GM19455 (cell line): ENCODE measurements around the gene RNASE13.

Experiments
- ATAC-seq: cut with Tn5 transposase; IDR thresholded peaks from one replicate; pipeline ENCODE4 v1.9.1; 2021; ENCODE audit not compliant: unreplicated experiment

The RNASE13 gene

DNA sequence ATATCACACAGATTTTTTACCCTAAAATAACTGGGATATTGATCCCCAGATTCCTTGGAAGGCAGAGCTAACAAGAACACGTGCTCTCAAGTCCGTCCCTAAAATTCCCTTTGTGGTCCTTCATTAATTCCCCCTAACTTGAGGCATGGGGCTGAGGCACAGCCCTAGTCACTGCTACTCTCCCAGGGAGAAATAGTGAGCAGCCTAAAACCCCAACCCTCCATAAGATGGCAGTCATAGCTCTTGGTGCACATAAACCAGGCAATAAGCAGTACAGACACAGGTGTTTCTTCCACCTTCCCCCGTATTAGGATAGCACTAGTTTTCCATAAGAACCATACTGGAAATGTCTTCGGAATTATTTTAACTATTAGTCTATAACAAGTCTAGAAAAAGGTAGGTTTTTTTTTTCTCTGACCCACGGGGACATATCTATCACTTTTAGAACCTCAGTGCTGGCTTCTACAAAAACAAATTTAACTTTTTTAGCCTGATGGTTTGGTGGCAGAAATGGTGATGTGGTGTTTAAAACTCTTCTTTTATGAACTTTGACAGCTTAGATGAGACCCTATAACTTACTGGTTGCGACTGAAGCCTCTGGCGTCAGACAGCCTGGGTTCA lies 32.4 kb upstream of the RNASE13 start:
- ATAC-seq: no peak

DNA sequence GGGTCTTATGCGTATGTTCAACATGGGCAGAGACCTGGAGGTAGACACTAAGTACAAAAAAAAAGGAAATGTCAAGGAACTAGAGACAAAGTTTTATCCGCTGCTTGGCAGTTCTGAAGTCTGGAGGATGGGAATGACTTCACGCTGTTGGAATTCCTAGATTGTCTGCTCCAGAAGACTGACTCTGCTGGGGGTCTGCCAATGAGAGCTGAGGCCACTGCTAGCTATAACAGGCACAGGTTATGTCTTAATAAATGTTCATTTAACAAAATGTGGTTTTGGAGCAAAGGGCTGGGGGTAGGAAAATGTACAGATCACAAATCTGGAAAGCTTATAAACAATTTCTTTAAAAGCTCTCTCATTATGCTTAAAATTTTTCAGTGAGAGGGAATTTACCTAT lies 28.9 kb upstream of the RNASE13 start:
- ATAC-seq: no peak

DNA sequence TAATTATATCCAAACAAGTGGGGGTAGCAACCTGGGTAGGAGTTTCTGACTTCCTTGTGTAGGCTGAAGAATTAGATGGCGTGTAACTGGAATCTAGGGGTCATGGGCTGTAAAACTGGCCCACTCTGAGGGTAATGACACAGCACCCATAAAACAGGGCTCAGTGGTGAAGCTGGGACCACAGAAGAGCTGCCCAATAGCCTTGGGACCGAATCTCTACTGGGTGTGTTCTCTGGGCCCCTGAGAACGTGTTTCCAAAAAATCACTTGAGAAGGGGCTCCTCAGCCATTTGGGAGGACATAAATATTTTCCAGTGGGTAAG lies 26.7 kb upstream of the RNASE13 start:
- no peak for ATAC-seq

DNA sequence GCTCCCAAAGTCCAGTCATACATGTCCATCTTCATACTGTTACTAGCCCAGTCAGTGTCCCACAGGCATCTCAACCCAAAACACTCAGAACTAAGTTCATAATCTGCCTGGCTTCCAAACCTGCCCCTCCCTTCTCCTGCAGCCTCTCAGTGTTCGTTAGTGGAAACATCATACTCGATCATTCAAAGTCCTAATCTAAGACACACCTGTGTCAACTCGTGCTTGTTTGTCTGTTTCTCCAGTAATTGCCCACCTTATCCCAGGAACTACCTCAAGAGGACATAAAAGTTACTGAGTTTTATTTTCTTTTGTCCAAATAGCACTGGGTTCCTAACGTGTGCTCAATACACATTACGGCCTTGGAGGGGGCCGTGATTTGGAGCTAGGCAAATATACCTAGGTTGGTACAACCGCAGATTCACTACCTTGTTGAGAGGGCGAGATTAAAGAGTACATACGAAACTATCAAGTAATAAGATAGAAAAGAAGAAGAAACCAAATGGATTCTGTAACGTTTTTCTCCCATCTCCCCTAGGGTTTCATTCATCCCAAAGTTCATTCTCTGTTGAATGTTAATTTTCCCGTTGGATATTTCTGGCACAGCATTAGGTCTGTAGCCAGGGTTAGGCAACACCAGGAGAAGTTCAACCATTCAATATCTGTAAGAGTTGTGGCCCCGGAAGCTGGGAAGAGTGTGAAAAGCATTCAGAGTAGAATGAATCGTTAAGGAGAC lies 26.2 kb upstream of the RNASE13 start:
- no peak for ATAC-seq

DNA sequence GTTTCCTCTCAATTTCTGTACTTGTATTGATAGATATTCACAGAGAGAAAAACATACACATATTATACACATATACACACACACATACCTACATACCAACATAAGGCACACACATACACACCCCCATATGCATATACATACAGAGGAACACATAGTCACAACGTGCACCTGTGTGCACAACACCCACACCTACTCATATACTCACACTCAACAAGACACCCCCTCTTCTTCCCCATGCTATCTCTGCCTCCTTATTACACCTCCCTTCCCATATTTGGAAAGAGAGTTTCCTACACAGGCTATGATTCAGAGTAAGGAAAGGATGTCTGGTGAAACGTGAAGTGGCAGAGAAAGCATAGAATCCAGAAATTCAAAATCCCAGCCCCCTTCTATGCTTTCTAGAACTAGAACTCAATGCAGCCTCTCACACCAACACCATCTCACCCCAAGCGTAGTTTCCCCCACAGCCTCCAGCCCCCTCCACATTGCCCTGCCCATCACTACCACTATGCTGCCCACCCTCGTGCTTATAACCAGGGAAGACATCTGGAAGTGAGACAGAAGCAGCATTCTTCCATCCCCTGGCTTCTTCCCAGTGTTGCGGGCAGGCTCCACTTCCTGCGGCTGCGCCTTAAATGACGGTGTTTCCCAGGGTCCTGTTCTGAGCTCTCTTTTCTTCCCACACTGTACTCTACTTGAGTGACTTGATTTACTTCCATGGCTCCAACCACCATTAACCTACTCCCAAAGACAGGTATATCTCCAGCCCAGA lies 25.4 kb upstream of the RNASE13 start:
- no peak for ATAC-seq

DNA sequence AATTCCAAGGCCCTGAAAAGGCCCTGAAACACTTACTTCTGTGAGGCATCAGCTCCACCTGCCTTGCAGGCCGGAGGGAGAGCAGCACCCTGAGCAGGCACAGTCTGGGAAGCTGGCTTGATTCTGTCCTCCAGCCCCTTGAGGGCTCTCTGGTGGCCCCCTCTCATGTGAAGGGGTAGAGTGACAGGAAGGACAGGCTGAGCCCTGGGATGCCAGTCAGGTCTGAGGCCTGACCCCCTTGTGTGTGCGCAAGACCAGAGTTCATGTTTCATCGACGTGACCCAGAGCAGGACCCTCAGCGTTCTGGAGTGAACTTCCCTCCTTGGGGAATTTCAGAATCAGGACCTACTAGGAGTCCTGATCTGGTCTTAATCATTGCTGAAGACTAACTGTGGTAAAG lies 24.3 kb upstream of the RNASE13 start:
- ATAC-seq: no peak

DNA sequence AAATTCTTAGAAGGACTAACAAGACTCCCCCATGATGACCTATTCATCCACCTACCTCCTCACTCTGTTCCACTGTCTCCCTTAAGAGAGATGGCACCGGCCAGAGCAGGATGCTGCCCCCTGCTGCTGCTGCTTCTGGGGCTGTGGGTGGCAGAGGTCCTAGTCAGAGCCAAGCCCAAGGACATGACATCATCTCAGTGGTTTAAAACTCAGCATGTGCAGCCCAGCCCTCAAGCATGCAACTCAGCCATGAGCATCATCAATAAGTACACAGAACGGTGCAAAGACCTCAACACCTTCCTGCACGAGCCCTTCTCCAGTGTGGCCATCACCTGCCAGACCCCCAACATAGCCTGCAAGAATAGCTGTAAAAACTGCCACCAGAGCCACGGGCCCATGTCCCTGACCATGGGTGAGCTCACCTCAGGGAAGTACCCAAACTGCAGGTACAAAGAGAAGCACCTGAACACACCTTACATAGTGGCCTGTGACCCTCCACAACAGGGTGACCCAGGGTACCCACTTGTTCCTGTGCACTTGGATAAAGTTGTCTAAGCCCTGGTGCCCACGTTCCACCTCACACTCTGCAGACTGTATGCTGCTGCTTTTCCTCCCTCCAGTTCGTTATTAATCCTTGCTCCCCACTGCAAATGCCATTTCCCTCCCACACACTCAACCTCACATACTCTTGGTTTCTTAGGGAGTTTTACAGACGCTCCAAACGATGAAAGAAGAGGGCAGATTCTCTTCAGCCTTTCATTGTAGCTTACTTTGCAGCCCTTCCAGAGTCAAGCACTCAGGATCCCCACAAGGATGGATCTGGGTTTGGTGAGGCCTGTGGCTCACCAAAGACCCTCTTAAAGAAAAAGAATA lies 23.4 kb upstream of the RNASE13 start, which contains the start of gene RNASE8:
TSS of gene RNASE8 (plus strand) at position 20 of the 873 bp plus-strand sequence. CDS start at position 91, 71 bp downstream.
- no peak for ATAC-seq

DNA sequence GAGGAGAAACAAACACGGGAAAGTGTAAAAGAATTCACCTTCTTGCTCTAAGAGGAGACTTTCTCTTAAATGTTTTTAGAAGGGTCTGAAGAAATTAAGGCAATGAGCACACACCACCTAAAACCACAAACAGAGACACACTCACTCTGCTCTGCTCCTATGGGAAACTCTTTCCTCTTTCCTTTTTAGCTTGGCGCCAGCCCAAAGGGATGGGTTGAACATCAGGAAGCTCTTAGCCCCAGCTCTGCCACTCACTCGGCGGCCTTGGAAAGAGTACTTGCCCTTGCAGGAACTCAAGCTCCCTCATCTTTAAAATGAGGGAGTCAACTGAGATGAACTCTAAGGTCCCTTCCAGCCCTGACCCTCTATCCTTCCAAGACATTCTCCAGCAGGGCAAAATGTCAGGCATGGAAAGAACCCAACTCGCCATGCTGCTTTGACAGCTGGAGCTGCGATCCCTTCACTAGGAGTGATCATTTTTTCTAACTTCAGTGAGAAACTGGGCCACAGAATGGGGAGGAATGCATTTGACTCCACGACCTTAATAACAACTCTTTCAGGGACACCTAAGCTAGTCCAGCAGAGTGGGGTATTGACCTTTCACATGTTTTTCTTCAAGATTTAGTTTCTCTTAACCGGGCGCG lies 22.0 kb upstream of the RNASE13 start:
- ATAC-seq: no peak

DNA sequence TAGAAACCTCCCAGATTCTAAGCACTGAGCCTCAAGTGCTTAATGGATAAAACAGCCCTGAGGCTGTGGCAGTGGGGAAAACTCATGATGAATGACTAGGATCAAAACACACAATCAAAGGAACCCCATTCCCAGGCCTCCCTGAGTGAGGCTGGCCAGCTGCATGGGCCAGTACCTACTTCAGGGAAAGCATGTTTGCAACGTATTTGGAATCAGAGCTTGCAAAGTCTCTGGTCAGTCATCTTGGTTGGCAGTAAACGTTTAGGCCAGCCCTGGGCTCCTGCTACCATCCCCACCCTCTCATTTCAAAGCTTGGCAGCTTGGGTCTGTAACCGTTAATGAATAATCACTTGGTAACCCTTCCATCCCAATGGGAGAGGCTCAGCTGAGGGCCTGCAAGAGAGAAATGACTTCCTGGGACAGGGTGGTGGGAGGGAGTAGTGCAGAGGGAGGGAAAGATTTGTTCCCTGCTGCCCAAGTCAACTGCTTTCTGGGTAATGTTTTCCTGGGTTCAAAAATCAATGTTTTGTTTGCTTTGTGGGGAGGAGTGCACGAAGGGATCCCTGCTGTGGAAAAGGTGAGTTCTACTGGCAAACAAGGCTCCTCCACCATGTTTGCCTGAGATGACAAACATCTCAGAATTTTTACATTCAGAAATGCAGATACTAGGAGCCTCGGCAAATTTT lies 21.0 kb upstream of the RNASE13 start:
- no peak for ATAC-seq

DNA sequence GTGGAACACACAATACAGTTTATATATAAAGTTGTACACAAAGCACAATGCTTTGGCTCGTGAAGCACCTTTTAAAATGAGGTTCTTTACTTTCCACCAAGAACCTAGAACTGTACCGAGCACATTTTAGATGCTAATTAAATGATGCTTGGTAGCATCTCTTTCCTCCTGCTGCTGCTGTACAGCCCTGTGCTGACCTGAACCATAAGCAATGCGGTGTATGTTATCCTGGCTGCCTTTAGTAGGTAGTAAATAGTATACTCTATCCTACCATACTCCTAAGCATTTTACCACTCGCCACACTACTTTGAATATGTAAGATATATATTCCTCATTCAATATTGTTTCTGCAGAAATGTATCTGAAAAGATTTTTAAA lies 20.1 kb upstream of the RNASE13 start:
- no peak for ATAC-seq

DNA sequence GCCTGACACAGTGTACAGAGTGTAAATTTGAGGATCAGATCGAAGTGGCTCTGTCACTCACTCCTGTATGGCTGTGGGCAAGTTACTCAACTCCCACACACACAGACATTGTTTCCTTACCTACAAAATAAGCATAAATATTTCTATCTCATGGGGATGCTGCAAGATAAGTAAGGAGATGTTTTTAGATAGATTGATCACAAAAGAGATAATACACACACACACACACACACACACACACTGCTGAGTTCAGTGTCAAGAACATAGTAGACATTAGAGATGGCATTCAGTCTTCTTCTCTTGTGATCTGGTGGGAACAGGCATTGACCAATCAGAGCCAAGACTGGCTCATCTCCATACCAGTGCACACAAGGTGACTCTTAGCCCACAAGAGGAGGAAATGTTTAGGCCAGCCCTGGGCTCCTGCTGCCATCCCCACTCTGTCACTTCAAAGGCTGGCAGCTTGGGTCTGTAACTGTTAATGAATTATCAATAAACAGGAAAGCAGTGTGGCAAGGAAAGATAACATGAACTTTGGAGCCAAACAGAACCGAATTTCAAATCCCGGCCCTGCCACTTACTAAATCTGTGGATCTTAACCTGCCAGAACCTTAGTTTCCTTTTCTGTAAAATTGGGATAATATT lies 19.6 kb upstream of the RNASE13 start:
- ATAC-seq: no peak

DNA sequence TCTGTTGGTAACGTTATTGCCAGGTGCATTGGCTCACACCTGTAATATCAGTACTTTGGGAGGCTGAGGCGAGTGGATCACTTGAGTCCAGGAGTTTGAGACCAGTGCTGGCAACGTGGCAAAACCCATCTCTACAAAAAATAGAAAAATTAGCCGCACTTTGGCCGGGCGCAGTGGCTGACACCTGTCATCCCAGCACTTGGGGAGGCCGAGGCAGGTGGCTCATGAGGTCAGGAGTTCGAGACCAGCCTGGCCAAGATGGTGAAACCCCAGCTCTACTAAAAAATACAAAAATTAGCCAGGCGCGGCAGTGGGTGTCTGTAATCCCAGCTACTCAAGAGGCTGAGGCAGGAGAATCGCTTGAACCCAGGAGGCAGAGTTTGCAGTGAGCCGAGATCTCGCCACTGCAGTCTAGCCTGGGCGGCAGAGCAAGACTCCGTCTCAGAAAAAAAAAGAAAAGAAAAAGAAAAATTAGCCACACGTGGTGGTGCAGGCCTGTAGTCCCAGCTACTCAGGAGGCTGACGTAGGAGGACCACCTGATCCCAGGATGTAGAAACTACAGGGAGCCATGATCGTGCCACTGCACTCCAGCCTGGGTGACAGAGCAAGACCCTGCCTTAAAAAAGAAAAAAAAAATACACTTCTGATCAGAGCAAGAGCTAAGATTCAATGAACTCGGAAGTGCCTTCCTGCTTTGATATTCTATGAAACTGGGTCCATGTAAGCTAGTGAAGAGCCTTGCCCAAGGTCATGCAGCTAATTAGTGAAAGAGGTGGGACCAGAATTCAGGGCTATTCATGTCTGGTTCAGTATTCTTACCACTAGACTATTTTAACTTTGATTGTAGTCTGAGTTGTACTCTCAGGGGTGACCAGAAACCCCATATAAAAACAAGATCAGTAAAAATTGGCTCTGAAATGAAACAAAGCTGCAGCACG lies 18.8 kb upstream of the RNASE13 start:
- no peak for ATAC-seq

DNA sequence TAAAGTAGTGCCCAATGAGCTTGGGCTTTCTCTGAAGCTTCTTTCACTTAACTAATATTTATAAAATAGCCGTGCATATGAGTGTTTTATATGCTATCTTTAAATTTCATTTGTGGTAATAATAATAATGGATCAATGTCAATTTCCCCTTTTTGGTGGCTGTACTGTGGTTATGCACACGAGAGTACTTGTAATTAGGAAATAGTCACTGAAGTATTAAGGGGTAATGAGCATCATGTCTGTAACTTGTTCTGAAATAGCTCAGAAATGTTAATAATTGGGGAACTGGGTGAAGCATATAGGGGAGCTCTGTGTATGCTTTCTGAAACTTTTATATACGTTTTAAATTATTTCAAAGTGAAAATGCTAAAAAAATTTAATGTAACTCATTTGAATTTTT lies 16.0 kb upstream of the RNASE13 start:
- no peak for ATAC-seq

DNA sequence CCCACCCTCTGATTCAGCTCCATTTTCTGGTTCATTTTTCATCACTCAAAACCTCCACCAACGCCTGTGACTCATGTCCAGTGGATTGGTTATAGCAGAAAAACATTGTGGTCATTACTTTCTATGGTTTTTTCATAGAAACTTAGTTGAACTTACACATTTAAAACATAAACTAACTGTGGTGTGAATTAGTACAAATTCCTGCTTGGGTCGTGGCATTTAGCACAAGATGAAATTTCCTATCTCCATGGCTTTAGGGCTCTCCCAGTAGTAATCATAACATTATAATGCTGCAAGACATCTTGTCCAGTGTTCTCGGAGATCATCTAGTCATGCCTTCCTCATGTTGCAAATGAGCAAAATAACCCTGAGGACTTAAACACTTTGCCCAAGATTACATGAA lies 14.7 kb upstream of the RNASE13 start:
- no peak for ATAC-seq

DNA sequence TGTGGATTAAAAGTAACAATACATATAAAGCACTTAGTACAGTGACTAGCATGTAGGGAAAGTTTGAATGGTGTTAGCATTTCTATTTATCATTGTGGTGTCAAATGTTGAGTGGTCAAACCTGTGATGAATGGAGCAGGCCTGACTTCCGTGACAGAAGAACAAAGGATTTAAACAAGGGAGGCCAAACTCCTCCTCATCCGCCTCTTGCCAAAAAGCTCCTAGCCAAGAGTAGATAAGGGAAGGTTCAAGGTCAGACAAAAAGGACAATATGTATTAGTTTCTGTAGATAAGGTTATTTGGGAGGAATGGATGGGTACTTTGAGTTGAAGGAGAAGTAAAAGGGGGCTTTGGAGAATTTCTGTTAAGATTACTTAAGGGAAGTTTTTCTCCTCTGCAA lies 14.0 kb upstream of the RNASE13 start:
- no peak for ATAC-seq

DNA sequence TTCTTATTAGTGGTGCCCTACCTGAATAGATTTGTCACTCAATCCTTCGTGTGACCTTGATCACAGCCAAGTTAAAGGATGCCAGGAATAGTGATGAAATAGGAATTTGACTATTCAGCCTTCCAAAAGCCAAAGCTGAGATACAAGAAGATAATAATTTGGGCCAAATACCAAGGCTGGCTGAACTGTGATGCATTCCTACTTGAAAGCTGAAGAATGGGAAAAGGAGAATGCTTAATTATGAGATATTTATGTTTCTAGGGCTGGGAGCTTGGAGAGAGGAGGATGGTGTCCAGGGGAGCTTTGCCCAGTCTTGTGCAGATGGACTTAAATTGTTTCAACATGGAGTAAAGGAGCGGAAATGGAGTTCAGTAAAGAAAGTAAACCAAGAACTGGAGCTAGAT lies 12.8 kb upstream of the RNASE13 start:
- ATAC-seq: no peak

DNA sequence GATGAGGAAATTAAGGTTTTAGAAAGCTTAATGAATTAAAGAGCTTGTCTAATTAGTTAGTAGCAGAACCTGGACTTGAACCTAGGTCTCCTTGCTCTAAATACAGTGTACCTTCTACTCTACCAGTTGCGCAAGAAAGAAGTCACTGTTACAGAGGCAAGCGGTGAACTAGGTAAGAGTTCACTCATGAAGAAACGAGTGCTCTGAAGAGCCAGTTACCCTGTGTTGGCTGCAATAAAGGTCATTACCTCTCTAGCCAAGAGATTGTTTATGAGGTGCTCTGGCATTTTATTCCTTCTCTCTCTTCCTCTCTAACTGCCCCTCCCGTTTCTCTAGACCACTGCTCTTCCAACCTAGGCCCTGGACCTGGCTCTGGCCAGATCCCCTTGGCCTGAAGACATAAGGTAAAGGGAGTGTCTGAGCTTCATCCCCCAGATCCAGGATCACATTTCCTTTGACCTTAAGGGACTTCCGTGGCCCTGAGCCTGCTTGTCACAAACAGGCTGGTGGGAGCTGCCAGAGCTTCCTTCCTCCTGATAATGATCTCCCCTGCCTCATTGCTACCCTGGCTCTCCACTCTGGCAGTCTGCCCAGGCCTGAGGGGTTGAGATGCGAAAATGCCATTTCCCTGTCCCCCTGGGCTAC lies 9.5 kb upstream of the RNASE13 start:
- no peak for ATAC-seq

DNA sequence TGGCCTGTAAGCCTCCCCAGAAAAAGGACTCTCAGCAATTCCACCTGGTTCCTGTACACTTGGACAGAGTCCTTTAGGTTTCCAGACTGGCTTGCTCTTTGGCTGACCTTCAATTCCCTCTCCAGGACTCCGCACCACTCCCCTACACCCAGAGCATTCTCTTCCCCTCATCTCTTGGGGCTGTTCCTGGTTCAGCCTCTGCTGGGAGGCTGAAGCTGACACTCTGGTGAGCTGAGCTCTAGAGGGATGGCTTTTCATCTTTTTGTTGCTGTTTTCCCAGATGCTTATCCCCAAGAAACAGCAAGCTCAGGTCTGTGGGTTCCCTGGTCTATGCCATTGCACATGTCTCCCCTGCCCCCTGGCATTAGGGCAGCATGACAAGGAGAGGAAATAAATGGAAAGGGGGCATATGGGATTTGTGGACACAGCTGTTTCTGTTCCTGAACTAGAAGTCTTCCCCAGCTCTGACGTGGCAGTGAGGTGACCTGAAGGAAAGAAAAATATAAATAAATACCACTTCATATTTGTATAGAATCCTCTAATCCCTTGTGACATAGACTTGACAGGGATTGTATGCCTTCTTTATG lies 8.9 kb upstream of the RNASE13 start:
- no peak for ATAC-seq
